ENCODE data around the gene HERC2.

DNA sequence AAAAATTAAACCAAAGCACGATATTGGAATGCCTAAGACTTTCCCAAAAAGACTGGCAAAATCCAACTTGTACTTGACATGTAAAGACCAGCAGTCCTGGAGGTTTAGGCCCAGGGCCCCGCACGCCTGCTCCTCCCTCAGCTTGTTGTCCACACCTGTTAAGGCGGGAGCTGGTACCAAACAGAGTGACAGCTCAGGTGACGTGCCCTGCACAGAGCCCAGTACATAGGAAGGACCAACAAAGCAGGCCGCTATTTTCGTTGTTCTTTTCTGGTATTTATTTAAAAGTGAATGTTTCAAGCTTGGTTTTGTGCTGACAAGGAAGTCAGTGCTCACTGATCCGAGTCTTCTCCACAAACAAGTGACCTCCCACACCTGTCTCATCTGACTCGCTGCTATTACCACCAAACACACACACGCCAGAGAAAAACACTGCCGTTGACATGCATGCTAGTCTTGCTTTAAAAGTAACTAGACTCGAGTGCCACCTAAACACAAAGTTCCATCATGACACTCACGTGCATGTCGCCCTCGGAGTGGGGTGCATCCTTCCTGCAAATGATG lies 50.2 kb downstream of the HERC2 start:
- TF ChIP-seq, protein P1, sequence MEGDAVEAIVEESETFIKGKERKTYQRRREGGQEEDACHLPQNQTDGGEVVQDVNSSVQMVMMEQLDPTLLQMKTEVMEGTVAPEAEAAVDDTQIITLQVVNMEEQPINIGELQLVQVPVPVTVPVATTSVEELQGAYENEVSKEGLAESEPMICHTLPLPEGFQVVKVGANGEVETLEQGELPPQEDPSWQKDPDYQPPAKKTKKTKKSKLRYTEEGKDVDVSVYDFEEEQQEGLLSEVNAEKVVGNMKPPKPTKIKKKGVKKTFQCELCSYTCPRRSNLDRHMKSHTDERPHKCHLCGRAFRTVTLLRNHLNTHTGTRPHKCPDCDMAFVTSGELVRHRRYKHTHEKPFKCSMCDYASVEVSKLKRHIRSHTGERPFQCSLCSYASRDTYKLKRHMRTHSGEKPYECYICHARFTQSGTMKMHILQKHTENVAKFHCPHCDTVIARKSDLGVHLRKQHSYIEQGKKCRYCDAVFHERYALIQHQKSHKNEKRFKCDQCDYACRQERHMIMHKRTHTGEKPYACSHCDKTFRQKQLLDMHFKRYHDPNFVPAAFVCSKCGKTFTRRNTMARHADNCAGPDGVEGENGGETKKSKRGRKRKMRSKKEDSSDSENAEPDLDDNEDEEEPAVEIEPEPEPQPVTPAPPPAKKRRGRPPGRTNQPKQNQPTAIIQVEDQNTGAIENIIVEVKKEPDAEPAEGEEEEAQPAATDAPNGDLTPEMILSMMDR (IDR thresholded peaks at IDR 0.05), result no peak
- no peak for TF ChIP-seq POLR2A (IDR thresholded peaks at IDR 0.05)
